C4-2B (cell line): ENCODE data around the gene FAM200C.

Experiments used
- H3K27ac ChIP-seq: fragments of 450-650 bp; 2 replicates; pipeline ENCODE4 v1.5.1; 2017
- CTCF ChIP-seq: fragments of 450-650 bp; conservative IDR thresholded peaks from 2 replicates; pipeline ENCODE4 v1.5.1; 2017; ENCODE audit warnings: mild to moderate bottlenecking
- ZFX ChIP-seq: fragments of 450-650 bp; IDR thresholded peaks from 2 replicates; pipeline ENCODE4 v1.6.1; 2017

The FAM200C gene

GRCh38 chr5:160375701-160376100, 24.2 kb downstream of the FAM200C start:
- TF ChIP-seq CTCF (no peak), ZFX (no peak)
- no peak overlapping the region for H3K27ac ChIP-seq

- H3K27ac ChIP-seq: no peak overlapping the region
- TF ChIP-seq CTCF (no peak), ZFX (no peak)
Measured at GRCh38 chr5:160375166-160375565, 24.7 kb downstream of the FAM200C start.

- H3K27ac ChIP-seq: no peak overlapping the region
- TF ChIP-seq CTCF (no peak), ZFX (no peak)
Measured at GRCh38 chr5:160371294-160371693, 28.6 kb downstream of the FAM200C start.

GRCh38 chr5:160370713-160371034, 29.2 kb downstream of the FAM200C start:
- TF ChIP-seq ZFX: no peak
- TF ChIP-seq CTCF: no peak
- no peak overlapping the region; the same call in 1 of the 2 replicates for H3K27ac ChIP-seq

GRCh38 chr5:160369990-160370712, 29.7 kb downstream of the FAM200C start, which contains the start of gene C1QTNF2:
Gene C1QTNF2, minus strand, starts transcription at chr5:160370626. Its CDS starts 15,615 bp downstream, at chr5:160355011.
- no peak within 1 kb of the TSS; the same call in 1 of the 2 replicates for H3K27ac ChIP-seq
- no peak for TF ChIP-seq CTCF
- TF ChIP-seq ZFX: no peak

GRCh38 chr5:160367885-160368284, 32.0 kb downstream of the FAM200C start:
- no peak overlapping the region for H3K27ac ChIP-seq
- TF ChIP-seq CTCF (no peak), ZFX (no peak)

GRCh38 chr5:160367261-160367660, 32.6 kb downstream of the FAM200C start:
- no peak overlapping the region for H3K27ac ChIP-seq
- TF ChIP-seq ZFX (no peak), CTCF (no peak)
